ENCODE measurements around the gene ANAPC7. TPM values are rescaled to one million over a fixed set of nuclear protein-coding genes. Genes with fewer than 3 reads are reported as not detected.

ANAPC7 gene
- total RNA-seq, 1 donor = 31.5 TPM

GRCh38 chr12:110330124-110330523 is 73.4 kb downstream of the ANAPC7 start:
- peaks cover 2% of the 10 kb centered on the region for H3K4me1 ChIP-seq (ENCODE audit: insufficient read depth, low read length)
- no peak overlapping the region for H2AFZ ChIP-seq (ENCODE audit: low read length)
- DNase-seq (ENCODE audit: insufficient read length, low spot score, missing footprints) = no peak
- TF ChIP-seq CTCF (IDR thresholded peaks at IDR 0.05; ENCODE audit: extremely low read depth, low read depth, low read length) = no peak
- H3K36me3 ChIP-seq (ENCODE audit: insufficient read depth, low read length) = peaks cover 87% of the 10 kb centered on the region
- no peak overlapping the region for H3K4me2 ChIP-seq (ENCODE audit: insufficient read depth, low read length)
- H3K9me3 ChIP-seq (ENCODE audit: low read depth, low read length) = no peaks in the 10 kb centered on the region
- peaks cover 86% of the 10 kb centered on the region for H3K79me2 ChIP-seq (ENCODE audit: insufficient read depth, low read length)
- H3K4me3 ChIP-seq (ENCODE audit: insufficient read depth, low read length) = no peak overlapping the region
- peaks cover 32% of the 10 kb centered on the region for H4K20me1 ChIP-seq (ENCODE audit: insufficient read depth, low read length)
- no peaks in the 10 kb centered on the region for H3K27me3 ChIP-seq (ENCODE audit: insufficient read depth, low read length)
- H3K27ac ChIP-seq (ENCODE audit: low read depth, low read length) = no peak overlapping the region

GRCh38 chr12:110329710-110330109 is 73.8 kb downstream of the ANAPC7 start:
- peaks cover 32% of the 10 kb centered on the region for H4K20me1 ChIP-seq (ENCODE audit: insufficient read depth, low read length)
- no peak for TF ChIP-seq CTCF (IDR thresholded peaks at IDR 0.05; ENCODE audit: extremely low read depth, low read depth, low read length)
- no peaks in the 10 kb centered on the region for H3K27me3 ChIP-seq (ENCODE audit: insufficient read depth, low read length)
- H3K27ac ChIP-seq (ENCODE audit: low read depth, low read length) = no peak overlapping the region
- no peak for DNase-seq (ENCODE audit: insufficient read length, low spot score, missing footprints)
- no peak overlapping the region for H3K4me2 ChIP-seq (ENCODE audit: insufficient read depth, low read length)
- H2AFZ ChIP-seq (ENCODE audit: low read length) = no peak overlapping the region
- no peaks in the 10 kb centered on the region for H3K9me3 ChIP-seq (ENCODE audit: low read depth, low read length)
- peaks cover 85% of the 10 kb centered on the region for H3K79me2 ChIP-seq (ENCODE audit: insufficient read depth, low read length)
- peaks cover 2% of the 10 kb centered on the region for H3K4me1 ChIP-seq (ENCODE audit: insufficient read depth, low read length)
- peaks cover 87% of the 10 kb centered on the region for H3K36me3 ChIP-seq (ENCODE audit: insufficient read depth, low read length)
- no peak overlapping the region for H3K4me3 ChIP-seq (ENCODE audit: insufficient read depth, low read length)

Small RNA genes within 50 kb of the gene (small RNA-seq; reads per million reads assigned to genes)
- gene RN7SL769P = not detected

Other genes starting within 250 kb of the ANAPC7 start
- gene ATP2A2, start 122.5 kb downstream of the ANAPC7 start, total RNA-seq = 105 and 107 TPM in 2 replicates
- gene ARPC3, start 46.6 kb upstream of the ANAPC7 start, total RNA-seq = 258 and 263 TPM in 2 replicates
- gene GPN3, start 64.5 kb upstream of the ANAPC7 start, total RNA-seq = 10.9 and 12.3 TPM in 2 replicates
- 7.2 and 8.3 TPM in 2 replicates for gene FAM216A, start 65.1 kb upstream of the ANAPC7 start, total RNA-seq
- 51.4 and 54.8 TPM in 2 replicates for gene VPS29, start 98.4 kb upstream of the ANAPC7 start, total RNA-seq
- 0.36 and 0.59 TPM in 2 replicates for gene RAD9B, start 98.6 kb upstream of the ANAPC7 start, total RNA-seq
- gene PPTC7, start 179.6 kb upstream of the ANAPC7 start, total RNA-seq = 7.6 and 8.5 TPM in 2 replicates
- gene TCTN1, start 210.4 kb upstream of the ANAPC7 start, total RNA-seq = 45.2 and 61.9 TPM in 2 replicates